H1 (cell line): ENCODE results near the gene MAPKAP1. TPM values are rescaled to one million over a fixed set of nuclear protein-coding genes. Genes with fewer than 3 reads are reported as not detected.

Source experiments
- CBX5 ChIP-seq: fragments of 300-800, 300-1000 bp; sonication (generic); IDR thresholded peaks from 2 replicates; pipeline ENCODE4 v1.7.1; 2016; ENCODE audit warnings: antibody characterized with exemption, low read length, low read depth
- HDAC2 ChIP-seq, 2 experiments: fragments of 300-600 bp in 1 of 2; sonication (generic) in 1 of 2; IDR thresholded peaks; 2 replicates each; pipeline ENCODE4 v1.6.1; 2011 to 2012; ENCODE audit warnings: low read depth in 2 of 2, low read length in 2 of 2, mild to moderate bottlenecking in 2 of 2, moderate library complexity in 2 of 2, borderline replicate concordance in 1 of 2, inconsistent platforms in 1 of 2
- polyA plus RNA-seq, 7 experiments: library from polyadenylated mRNA; depleted of rRNA in 3 of 7; stranded (reverse) in 5 of 7; unstranded in 2 of 7; fragments of >200 nt in 5 of 7; fragments of 200-250 nt in 2 of 7; gene quantifications; 1 replicate in 5 of 7; 2 replicates in 1 of 7; 4 replicates in 1 of 7; pipeline versions ENCODE4 v1.2.1 to v1.2.3, GENCODE V29; 2011 to 2013; ENCODE audit warnings: missing spikeins in 2 of 7, mixed read lengths in 2 of 7
- total RNA-seq: library from RNA; stranded (reverse); fragmentation: NEBNext Ultra II Directional; extraction: Animal tissue kit (Norgen Biotek cat#: 25700); gene quantifications from 2 replicates; pipeline ENCODE4 v1.2.1, GENCODE V29; 2021

MAPKAP1 gene
- total and polyA plus RNA-seq, 2 of the 8 experiments (the other 6 are each of a cell fraction or from before 2014, with no cell fraction given), result 79.2 to 140 TPM

- no peak for TF ChIP-seq CBX5
- no peak for TF ChIP-seq HDAC2 (IDR thresholded peaks at IDR 0.05; ENCODE audit: borderline replicate concordance in 1 of 2, low read depth in 2 of 2, low read length in 2 of 2)
Observed at GRCh38 chr9:125396799-125397198, 310.2 kb downstream of the MAPKAP1 start (continued).
